Loucy (cell line): ENCODE measurements around the gene GLMP.

Experiments used
- H2AFZ ChIP-seq: fragments of 200-600 bp; sonication (generic); 2 replicates; pipeline ENCODE4 v1.6.0; 2016; ENCODE audit warnings: antibody characterized with exemption, mild to moderate bottlenecking, low read length, moderate library complexity
- H3F3A ChIP-seq: fragments of 200-600 bp; 2 replicates; pipeline ENCODE4 v1.6.0; 2016; ENCODE audit warnings: antibody characterized with exemption, low read depth, mild to moderate bottlenecking
- H3K27me3 ChIP-seq: fragments of 200-600 bp; sonication (generic); 2 replicates; pipeline ENCODE4 v1.6.1; 2014; ENCODE audit warnings: low read length, mild to moderate bottlenecking; ENCODE audit not compliant: insufficient read depth, poor library complexity, severe bottlenecking
- H3K36me3 ChIP-seq: fragments of 200-600 bp; sonication (generic); 2 replicates; pipeline ENCODE4 v1.6.1; 2016; ENCODE audit warnings: low read length; ENCODE audit not compliant: insufficient read depth
- H3K4me1 ChIP-seq: fragments of 200-600 bp; sonication (generic); 2 replicates; pipeline ENCODE4 v1.5.1; 2014; ENCODE audit warnings: low read length, mild to moderate bottlenecking; ENCODE audit not compliant: insufficient read depth, poor library complexity, severe bottlenecking
- H3K4me2 ChIP-seq: fragments of 200-600 bp; sonication (generic); 2 replicates; pipeline ENCODE4 v1.6.0; 2014; ENCODE audit warnings: antibody characterized with exemption, low read length, low read depth, mild to moderate bottlenecking; ENCODE audit not compliant: poor library complexity, severe bottlenecking
- H3K4me3 ChIP-seq: fragments of 200-600 bp; sonication (generic); 2 replicates; pipeline ENCODE4 v1.5.1; 2014; ENCODE audit warnings: low read length, mild to moderate bottlenecking, mixed read lengths; ENCODE audit not compliant: poor library complexity, severe bottlenecking
- H3K79me2 ChIP-seq: fragments of 200-600 bp; sonication (generic); 2 replicates; pipeline ENCODE4 v1.6.1; 2014; ENCODE audit warnings: low read length; ENCODE audit not compliant: insufficient read depth
- H3K9ac ChIP-seq: fragments of 200-600 bp; sonication (generic); 2 replicates; pipeline ENCODE4 v1.6.0; 2014; ENCODE audit warnings: mild to moderate bottlenecking, low read depth, low read length, moderate library complexity; ENCODE audit not compliant: poor library complexity, severe bottlenecking
- H3K9me2 ChIP-seq: fragments of 200-600 bp; sonication (generic); replicated peaks from 2 replicates; pipeline ENCODE4 v1.6.1; 2016; ENCODE audit warnings: low read depth, low read length, mixed read lengths
- H3K9me3 ChIP-seq: fragments of 200-600 bp; sonication (generic); 2 replicates; pipeline ENCODE4 v1.6.1; 2014; ENCODE audit warnings: mild to moderate bottlenecking, antibody characterized with exemption, low read length, low read depth; ENCODE audit not compliant: insufficient read depth
- H4K20me1 ChIP-seq: fragments of 200-600 bp; sonication (generic); 2 replicates; pipeline ENCODE4 v1.6.0; 2014; ENCODE audit warnings: antibody characterized with exemption, low read length, mild to moderate bottlenecking; ENCODE audit not compliant: insufficient read depth, poor library complexity, severe bottlenecking
- EZH2phosphoT487 ChIP-seq: fragments of 200-600 bp; IDR thresholded peaks from 2 replicates; pipeline ENCODE4 v1.6.1; 2018; ENCODE audit warnings: antibody characterized with exemption, mild to moderate bottlenecking, moderate library complexity, borderline replicate concordance
- TF ChIP-seq, protein P1 (sequence below): fragments of 200-600 bp; sonication (generic); conservative IDR thresholded peaks from 2 replicates; pipeline ENCODE4 v1.5.1; 2014; ENCODE audit warnings: mild to moderate bottlenecking, antibody characterized with exemption, low read length

GLMP gene

DNA sequence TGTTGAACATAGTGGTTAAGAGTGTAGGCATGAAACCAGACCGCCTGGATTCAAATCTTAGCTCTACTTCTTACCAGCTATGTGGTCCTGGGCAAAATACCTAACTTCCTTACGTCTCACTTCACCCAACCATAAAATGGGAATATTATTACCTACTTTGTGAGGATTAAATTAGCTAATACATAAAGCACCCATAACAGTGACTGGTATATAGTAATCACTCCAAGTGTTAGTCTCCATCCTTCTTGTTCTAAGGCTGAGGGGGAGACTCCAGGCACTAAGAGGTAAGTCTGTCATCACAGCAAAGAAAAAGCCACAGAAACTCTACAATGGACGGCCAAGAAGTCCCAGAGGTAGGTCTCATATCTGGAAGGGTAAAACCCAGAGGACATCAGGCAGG lies 15.6 kb downstream of the GLMP start:
- H3F3A ChIP-seq: no peaks in the 10 kb centered on the region
- no peaks in the 10 kb centered on the region for H3K9me3 ChIP-seq
- H3K4me2 ChIP-seq: peak overlapping the region; percentile 97
- H3K27me3 ChIP-seq: no peaks in the 10 kb centered on the region
- no peak overlapping the region for H2AFZ ChIP-seq
- TF ChIP-seq, protein P1, sequence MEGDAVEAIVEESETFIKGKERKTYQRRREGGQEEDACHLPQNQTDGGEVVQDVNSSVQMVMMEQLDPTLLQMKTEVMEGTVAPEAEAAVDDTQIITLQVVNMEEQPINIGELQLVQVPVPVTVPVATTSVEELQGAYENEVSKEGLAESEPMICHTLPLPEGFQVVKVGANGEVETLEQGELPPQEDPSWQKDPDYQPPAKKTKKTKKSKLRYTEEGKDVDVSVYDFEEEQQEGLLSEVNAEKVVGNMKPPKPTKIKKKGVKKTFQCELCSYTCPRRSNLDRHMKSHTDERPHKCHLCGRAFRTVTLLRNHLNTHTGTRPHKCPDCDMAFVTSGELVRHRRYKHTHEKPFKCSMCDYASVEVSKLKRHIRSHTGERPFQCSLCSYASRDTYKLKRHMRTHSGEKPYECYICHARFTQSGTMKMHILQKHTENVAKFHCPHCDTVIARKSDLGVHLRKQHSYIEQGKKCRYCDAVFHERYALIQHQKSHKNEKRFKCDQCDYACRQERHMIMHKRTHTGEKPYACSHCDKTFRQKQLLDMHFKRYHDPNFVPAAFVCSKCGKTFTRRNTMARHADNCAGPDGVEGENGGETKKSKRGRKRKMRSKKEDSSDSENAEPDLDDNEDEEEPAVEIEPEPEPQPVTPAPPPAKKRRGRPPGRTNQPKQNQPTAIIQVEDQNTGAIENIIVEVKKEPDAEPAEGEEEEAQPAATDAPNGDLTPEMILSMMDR: no peak
- TF ChIP-seq EZH2phosphoT487: no peak
- H3K36me3 ChIP-seq: peaks cover 41% of the 10 kb centered on the region
- H3K4me1 ChIP-seq: peaks cover 31% of the 10 kb centered on the region
- peaks cover 57% of the 10 kb centered on the region for H3K79me2 ChIP-seq
- no peaks in the 10 kb centered on the region for H3K9me2 ChIP-seq
- peak overlapping the region; percentile 79 for H3K4me3 ChIP-seq
- H4K20me1 ChIP-seq: peaks cover 36% of the 10 kb centered on the region
- H3K9ac ChIP-seq: peak overlapping the region; percentile 82

DNA sequence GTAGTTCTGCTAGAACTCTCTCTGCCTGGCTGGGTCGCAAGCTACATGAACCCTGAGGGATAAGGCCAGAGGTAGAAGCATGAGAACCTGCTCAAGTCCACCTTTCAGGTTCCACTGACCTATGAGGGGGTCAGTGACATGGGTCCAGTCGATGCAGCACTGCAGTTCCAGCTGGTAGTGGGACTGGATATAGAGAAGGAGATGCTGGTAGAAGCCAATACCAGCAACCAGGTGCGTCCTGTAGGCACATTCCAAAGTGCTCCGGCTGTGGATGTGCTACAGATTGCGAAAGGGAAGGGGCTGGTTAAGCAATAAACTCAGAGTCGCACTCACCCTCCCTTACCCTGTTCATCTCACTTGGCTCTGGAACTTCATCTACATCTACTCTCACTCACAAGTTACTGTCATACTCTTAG lies 18.5 kb downstream of the GLMP start:
- peaks cover 67% of the 10 kb centered on the region for H3K36me3 ChIP-seq
- H4K20me1 ChIP-seq: peaks cover 34% of the 10 kb centered on the region
- H3K9ac ChIP-seq: no peak overlapping the region
- H3K27me3 ChIP-seq: no peaks in the 10 kb centered on the region
- H3K9me3 ChIP-seq: no peaks in the 10 kb centered on the region
- H3K9me2 ChIP-seq: no peaks in the 10 kb centered on the region
- TF ChIP-seq EZH2phosphoT487: no peak
- TF ChIP-seq, protein P1: no peak
- peaks cover 43% of the 10 kb centered on the region for H3K79me2 ChIP-seq
- no peaks in the 10 kb centered on the region for H3F3A ChIP-seq
- no peak overlapping the region for H3K4me2 ChIP-seq
- no peak overlapping the region for H2AFZ ChIP-seq
- no peak overlapping the region for H3K4me3 ChIP-seq
- peaks cover 23% of the 10 kb centered on the region for H3K4me1 ChIP-seq

DNA sequence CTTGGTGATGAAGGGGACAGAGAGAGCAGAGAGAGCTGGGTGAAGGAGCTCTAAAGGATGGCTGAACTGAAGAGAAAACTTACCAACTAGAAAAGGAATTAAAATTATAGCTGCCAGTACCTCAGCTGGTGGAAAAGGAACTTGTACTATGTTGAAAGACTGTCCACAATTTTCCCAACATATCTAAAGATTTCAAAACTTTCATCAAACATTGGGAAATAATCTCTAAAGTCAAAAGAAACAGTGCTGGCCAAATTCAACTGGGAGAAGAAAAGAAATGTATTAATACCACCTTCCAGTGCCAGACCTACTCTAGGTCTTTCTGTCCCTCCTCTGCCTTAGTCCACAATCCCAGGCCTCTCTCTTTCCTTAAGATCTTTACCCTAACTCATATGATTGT lies 18.9 kb downstream of the GLMP start:
- no peaks in the 10 kb centered on the region for H3F3A ChIP-seq
- no peak overlapping the region for H2AFZ ChIP-seq
- H4K20me1 ChIP-seq: peaks cover 29% of the 10 kb centered on the region
- H3K9me2 ChIP-seq: no peaks in the 10 kb centered on the region
- no peaks in the 10 kb centered on the region for H3K9me3 ChIP-seq
- peaks cover 21% of the 10 kb centered on the region for H3K4me1 ChIP-seq
- no peak overlapping the region for H3K4me3 ChIP-seq
- H3K79me2 ChIP-seq: peaks cover 38% of the 10 kb centered on the region
- H3K36me3 ChIP-seq: peaks cover 71% of the 10 kb centered on the region
- no peak overlapping the region for H3K4me2 ChIP-seq
- no peak overlapping the region for H3K9ac ChIP-seq
- H3K27me3 ChIP-seq: no peaks in the 10 kb centered on the region
- TF ChIP-seq, protein P1: no peak
- TF ChIP-seq EZH2phosphoT487: no peak
